GM21515 (cell line): ENCODE measurements around the gene USP10.
"Not testable (repeated sequence)": the region's sequence is repeated elsewhere in the genome, so short reads cannot be mapped to it uniquely, and the experiment has no call there.

ENCODE experiments used
- ATAC-seq: cut with Tn5 transposase; IDR thresholded peaks from one replicate; pipeline ENCODE4 v1.9.1; 2021; ENCODE audit not compliant: unreplicated experiment

Gene USP10

DNA sequence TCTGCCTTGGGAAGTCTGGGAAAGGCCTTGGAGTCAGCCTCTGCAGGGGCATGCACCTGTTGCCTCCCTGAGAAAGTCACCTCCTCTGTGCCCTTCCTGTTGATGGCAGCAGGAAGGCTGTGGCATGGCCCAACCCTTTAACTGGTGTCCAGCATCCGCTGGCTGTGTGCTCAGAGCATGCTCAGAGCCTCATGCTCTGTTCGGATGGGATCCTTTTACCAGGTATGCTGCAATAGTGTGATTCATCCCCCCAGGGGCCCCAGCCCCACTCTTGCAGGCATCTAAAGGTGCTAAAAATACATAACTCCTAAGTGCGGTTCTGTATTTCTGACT is 26.6 kb upstream of the USP10 start:
- no peak for ATAC-seq

DNA sequence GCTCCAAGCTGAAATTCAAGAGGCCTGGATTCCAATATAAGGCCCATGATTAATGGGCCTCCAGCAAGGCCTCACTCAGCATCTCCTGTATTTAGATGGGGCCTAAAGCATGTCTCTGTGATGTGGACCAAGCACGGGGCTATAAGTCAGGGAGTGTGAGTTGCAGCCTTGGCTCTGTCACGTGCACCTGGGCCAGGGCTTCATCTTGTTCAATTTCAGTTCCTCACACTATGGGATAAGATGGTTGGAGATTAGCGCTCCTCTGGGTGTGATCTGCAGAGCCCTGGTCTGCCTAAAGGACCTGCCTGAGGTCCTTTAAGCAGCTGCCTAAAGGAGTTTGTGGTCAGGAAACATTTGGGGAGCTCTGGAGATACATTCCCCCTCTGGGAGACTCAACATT is 26.2 kb upstream of the USP10 start:
- ATAC-seq, result no peak

GRCh38 chr16:84675423-84675822 is 24.4 kb upstream of the USP10 start:
- no peak for ATAC-seq

- no peak for ATAC-seq
These were observed 23.9 kb upstream of the USP10 start for GRCh38 chr16:84675884-84676283.

- ATAC-seq, result no peak
These were observed 22.6 kb upstream of the USP10 start for GRCh38 chr16:84677017-84677803.

DNA sequence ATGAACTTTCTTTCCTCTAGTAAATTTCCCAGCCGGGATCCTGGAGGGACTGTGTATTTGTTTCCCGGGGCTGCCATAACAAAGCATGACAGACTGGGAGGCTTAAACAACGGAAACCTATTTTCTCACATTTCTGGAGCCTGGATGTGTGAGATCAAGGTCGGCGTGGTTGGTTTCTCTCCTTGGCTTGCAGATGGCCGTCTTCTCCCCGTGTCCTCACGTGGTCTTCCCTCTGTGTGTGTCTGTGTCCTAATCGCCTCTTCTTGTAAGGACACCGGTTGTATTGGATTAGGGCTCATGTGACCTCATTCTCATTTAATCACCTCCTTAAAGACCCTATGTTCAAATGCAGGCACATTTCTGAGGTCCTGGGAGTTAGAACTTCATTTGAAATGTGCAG is 22.0 kb upstream of the USP10 start:
- no peak for ATAC-seq

DNA sequence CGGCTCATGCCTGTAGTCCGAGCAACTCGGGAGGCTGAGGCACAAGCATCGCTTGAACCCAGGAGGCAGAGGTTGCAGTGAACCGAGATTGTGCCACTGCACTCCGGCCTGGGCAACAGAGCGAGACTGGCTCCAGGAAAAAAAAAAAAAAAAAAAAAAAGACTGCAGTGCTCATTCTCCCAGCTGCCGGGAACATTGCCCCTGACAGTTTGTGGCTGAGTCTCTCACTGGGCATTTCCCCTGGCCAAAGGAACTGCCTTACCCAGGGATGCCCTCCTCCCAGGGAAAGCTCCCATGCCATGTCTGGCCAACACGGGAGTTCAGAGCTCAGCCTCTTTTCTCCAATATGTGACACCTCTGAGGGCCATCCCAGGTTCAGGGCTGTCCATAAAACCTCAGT is 21.3 kb upstream of the USP10 start:
- ATAC-seq, result no peak

GRCh38 chr16:84680165-84680842 is 19.5 kb upstream of the USP10 start:
- ATAC-seq, result no peak

DNA sequence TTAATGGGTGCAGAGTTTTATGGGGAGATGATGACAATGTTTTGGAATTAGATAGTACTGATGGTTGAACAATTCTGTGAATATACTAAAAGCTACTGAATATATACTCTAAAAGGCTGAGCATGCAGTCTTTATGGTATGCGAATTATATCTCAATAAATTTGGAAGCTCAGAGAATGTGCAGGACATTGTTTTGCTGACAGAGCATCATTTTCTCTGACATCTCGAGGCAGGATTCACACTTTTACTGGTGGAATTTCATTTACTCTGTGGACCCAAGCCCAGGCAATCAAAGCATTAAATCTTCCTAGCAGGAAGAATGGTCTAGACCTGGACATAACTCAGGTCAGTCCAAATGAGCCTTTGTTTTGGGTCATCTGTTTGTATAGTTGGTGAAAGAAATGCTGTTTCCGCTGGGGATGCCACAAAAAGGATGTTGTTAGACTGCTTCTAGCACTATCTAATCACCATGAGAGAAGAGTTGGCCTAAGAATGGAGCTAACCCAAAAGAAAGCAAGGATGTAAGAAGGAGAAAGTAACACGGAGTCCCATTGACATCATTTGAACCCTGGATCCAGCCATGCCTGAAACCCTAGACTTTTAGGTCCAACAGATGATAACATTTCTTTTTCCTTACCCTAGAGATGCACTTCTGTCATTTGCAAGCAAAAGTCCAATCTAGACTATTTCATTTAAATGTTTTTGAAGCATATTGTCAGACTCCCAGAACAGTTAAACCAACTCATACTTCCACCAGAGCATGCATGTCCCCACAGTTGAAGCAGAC is 18.8 kb upstream of the USP10 start:
- no peak for ATAC-seq

- no peak for ATAC-seq
These were observed 15.9 kb upstream of the USP10 start for GRCh38 chr16:84683691-84684591.

DNA sequence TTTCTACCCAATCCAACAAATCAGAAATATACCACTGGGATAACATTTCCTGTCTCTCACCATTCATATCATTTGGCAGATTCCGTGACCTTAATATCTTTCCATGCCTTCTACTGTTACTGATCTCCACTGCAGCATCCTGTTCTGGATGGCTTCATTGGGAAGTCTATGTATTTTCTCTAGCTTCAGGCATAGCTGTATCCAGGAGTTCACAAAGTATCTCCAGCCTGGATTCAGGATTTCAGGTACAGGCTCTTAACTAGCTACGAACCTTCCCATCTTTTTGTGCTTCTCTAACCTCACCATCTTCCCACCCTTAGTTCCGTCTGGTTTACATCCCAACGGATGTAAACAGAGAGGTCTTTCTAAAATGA is 15.2 kb upstream of the USP10 start:
- no peak for ATAC-seq

DNA sequence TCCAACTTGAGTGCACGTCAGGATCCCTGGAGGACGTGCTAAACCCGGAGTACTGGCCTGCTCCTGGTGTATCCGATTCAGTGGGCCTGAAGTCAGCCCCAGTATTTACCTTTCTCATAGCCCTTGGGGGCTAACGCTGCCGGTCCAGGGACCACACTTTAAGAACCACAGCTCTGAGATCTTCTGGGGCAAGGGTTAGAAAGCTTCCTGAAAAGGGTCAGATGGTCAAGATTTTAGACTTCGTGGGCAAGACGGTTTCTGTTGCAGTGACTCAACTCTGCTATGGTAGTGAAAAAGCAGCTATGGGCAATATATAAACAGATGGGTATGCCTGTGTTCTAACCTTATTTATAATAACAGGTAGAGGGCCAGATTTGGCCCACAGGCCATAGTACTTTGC is 14.6 kb upstream of the USP10 start:
- ATAC-seq, result no peak

DNA sequence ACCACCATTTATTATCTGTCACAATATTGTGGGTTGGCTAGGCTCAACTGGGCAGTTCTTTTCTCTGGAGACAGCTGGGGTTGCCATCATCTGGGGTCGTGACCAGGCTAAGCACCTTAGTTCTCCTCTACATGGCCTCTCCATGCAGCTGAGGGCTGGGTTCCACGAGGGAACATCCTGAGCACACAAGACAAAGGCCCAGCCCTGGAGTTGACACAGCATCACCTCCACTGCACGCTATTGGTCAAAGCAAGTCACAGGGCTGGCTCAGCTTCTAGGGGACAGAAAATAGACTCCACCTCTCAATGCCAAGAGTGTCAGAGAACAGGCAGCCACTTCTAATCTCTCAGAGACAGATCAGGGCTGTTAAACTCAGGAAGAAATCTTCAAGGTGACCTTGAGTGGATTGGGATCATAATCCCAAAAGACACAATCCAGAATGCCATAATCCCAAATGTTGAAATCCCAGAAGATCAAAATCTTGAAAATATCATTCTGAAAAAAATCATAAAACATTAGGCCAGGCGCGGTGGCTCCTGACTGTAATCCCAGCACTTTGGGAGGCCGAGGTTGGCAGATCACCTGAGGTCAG is 13.0 kb upstream of the USP10 start:
- no peak for ATAC-seq

- ATAC-seq, result peak; percentile 72
These were observed 12.1 kb upstream of the USP10 start for GRCh38 chr16:84687715-84688114.

- ATAC-seq, result not testable (repeated sequence)
These were observed 11.6 kb upstream of the USP10 start for GRCh38 chr16:84688163-84688562.

GRCh38 chr16:84689111-84689510 is 10.7 kb upstream of the USP10 start:
- no peak for ATAC-seq

- ATAC-seq, result no peak
These were observed 9.5 kb upstream of the USP10 start for GRCh38 chr16:84690088-84690819.

DNA sequence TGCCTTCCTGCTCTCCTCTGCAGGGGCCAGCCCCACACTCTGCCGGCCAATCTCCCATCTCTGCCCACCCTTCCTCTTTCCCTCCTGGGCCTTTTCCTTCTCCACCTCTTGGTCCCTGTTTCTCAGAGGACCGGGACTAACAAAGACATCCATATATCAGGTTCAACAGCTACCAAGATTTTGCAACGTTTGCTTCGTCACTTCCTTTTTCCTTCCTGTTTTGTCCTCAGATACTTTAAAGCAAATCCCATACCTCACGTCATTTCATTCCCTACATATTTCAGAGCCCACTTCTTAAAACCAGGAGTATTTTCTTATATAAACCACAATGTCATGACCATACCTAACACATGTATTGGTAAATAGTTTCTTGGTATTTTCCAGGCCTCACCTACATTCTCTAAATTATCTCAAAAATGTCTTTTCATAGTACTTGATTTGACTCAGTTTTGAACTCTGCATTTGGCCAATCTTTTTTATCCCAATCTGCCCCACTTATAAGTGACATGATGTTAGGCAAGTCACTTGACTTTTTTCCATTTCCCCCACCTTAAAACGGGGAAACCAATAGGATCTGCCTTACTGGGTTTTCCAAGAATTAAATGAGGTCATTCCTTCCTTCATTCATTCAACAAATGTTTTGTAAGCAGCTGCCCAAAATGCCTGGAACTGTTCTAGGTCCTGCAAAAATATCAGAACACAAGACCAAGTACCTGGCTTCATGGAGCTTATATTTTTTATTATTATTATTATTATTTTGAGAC is 7.2 kb upstream of the USP10 start:
- no peak for ATAC-seq

DNA sequence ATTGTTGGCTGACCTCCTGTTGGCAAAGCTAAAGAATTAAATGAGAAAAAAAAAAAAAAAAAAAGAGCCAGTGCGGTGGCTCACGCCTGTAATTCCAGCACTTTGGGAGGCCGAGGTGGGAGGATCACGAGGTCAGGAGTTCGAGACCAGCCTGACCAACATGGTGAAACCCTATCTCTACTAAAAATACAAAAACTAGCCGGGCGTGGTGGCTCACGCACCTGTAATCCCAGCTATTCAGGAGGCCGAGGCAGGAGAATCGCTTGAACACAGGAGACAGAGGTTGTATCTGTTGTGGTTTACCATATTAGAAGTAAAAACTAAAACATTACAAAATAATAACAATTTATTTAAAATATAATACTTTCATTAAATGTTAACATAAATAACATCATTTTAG is 5.9 kb upstream of the USP10 start:
- ATAC-seq, result not testable (repeated sequence)
